Subcutaneous adipose tissue (tissue), 4 donors: ENCODE data around the gene PTPRD. TPM values are rescaled to one million over a fixed set of nuclear protein-coding genes. Genes with fewer than 3 reads are reported as not detected.

Source experiments
- total RNA-seq, 4 donors: library from RNA; depleted of rRNA; stranded (reverse); fragments of >200 nt; gene quantifications; one replicate each; pipeline ENCODE4 v1.1.0, GENCODE V29; 2016
- TF ChIP-seq, protein P1 (sequence below): fragments of 450-650 bp; IDR thresholded peaks from one replicate; pipeline ENCODE4 v1.5.1; 2016; ENCODE audit warnings: low read depth, mild to moderate bottlenecking, control low read depth, antibody characterized with exemption, moderate library complexity

The PTPRD gene
- total RNA-seq, 4 donors from 2014 or later: 5.1 to 17.3 (median 12.1) TPM

DNA sequence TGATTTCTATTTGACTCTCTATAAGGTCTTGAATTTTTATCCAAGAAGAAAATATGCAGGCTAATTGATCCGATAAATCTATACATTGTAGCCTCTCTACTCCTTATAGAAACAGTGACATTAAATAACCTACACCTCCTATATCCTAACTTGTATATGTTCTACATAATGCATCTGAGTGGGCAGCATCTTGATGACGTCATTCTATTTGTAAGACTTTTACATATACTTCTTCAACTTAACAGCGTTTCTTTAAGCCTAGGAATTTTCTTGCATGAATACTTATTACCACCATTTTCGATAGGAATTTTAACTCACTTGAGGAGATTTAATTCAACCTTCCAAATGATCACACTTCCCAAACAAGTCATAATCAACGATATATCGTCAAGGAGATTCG, 869.0 kb downstream of the PTPRD start:
- TF ChIP-seq, protein P1, sequence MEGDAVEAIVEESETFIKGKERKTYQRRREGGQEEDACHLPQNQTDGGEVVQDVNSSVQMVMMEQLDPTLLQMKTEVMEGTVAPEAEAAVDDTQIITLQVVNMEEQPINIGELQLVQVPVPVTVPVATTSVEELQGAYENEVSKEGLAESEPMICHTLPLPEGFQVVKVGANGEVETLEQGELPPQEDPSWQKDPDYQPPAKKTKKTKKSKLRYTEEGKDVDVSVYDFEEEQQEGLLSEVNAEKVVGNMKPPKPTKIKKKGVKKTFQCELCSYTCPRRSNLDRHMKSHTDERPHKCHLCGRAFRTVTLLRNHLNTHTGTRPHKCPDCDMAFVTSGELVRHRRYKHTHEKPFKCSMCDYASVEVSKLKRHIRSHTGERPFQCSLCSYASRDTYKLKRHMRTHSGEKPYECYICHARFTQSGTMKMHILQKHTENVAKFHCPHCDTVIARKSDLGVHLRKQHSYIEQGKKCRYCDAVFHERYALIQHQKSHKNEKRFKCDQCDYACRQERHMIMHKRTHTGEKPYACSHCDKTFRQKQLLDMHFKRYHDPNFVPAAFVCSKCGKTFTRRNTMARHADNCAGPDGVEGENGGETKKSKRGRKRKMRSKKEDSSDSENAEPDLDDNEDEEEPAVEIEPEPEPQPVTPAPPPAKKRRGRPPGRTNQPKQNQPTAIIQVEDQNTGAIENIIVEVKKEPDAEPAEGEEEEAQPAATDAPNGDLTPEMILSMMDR: no peak

DNA sequence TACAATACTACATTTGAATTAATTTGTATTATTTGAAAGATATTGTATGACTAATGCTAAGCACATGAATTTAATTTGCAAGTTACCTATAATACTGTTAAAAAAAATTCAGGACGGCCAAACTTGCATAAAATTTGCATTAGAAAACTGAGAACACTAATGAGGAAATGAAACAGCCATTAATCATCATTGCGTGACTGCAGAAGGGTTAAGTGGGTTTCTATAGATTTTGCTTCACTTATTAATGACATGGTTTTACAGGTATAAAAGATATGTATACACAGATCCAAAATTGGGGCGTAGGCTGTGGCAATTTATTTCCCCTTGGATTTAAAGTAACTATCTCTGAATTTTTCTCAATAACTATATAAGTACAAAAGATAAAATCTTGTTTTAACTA, 882.6 kb downstream of the PTPRD start:
- TF ChIP-seq, protein P1: no peak

DNA sequence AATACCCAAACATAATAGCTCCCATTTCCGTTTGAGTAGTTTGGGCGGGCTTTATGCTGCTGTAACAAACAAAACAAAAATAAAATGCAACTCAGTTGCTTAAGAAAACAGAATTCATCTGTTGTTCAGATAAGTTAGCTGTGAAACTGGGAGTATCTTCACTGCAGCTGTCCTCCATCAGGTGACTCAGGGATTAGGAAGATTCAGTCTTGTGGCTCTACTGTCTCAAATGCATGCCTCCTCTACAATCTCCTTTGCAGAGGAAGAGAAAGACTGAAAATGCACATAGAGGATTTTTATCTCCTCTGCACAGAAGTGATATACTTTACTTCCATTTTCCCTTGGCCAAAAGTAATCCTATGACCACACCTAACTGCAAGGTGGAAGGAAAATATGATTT, 883.7 kb downstream of the PTPRD start:
- TF ChIP-seq, protein P1: no peak

DNA sequence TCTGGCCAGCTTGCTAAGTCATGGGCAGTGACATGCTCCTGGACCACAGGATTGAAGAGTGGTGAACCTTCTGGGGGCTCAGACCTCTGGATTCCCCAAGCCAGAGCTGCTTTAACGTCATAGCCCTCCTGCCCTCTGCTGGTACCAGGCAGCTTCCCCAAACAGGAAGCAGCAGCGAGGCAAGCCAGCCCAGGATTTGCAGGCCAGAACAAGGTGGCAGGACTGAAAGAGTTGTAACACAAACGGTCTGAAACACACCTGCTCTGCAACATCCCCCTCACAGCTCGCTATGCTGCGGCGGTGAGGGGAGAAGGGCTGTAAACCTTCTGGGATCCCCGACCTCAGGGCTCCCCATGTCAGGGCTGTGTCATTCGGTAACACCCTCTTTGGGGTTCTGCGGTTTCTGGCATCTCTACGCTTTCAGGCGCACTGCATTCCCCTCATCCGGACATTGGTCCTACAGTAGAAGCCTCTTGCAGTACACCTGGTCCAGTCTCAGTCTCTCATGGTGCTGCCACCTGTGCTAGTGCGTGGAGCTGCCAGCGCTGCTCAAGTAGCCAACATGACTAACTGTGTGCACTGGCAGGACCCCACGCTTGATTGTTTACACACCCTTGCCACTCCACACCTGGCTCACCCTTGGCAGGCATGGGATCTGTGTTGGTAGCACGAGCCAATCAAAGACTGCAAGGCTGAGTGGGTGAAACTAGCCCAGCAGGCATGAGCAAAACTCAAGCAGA, 893.3 kb downstream of the PTPRD start:
- TF ChIP-seq, protein P1: no peak

DNA sequence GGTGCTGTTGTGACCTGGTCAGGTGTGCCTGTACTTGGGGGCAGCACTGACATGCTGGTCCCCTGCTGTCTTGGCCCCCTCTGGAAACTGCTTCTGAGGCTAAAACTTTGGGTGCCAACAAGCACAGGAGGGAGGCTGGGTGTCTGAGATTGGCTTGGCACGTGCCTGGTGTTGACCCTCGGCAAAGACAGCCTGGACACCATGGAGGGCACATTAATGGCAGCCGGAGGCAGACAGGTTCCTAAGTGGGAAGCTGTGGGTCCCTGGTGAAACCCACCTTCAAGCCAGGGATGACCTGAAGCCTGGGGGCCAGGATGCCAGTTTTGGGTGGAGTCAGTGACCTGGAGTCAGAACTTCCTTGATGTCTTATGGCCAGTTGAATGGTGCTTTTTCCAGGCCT, 894.1 kb downstream of the PTPRD start:
- TF ChIP-seq, protein P1: no peak

DNA sequence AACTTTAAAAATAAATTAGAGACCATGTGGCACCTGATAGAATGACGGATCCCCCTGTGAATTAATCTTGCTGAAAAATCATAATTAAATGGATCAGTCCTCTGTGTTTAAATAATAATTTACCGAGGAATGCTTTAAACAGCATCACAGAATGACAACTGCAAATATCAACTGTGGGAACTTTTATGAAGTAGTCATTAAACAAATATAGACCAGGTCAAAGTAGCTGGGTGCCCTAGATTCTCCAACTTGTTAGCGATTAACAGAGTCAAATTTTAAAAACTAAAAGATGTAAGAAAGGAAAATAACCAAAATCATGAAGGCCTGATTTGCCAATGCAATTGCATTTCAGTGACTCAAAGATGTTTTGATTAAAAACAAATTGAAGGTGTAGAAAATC, 933.4 kb downstream of the PTPRD start:
- TF ChIP-seq, protein P1: no peak

DNA sequence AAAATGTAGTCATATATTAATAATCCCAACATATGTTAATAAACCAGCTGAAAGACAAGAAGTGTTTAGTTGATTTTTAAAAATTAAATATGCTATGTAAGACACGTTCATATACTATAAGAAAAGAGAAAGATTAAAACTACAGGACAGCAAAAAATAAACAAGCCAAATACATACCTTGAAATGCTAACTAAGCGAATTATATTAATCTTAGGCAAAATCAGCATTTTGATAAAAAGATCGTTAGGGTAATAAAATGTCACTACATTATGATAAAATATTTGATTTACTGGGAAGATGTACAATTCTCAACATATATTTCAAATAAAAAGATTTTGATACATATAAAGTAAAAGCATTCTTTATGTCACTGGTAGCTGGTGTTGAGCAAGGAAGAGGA, 938.3 kb downstream of the PTPRD start:
- TF ChIP-seq, protein P1: no peak
